ENCODE results near the gene PCBD2.
A peak's percentile ranks its signal among the peaks of the same experiment; 100 is the strongest.
"Not testable (repeated sequence)": the region's sequence is repeated elsewhere in the genome, so short reads cannot be mapped to it uniquely, and the experiment has no call there.

Gene PCBD2

DNA sequence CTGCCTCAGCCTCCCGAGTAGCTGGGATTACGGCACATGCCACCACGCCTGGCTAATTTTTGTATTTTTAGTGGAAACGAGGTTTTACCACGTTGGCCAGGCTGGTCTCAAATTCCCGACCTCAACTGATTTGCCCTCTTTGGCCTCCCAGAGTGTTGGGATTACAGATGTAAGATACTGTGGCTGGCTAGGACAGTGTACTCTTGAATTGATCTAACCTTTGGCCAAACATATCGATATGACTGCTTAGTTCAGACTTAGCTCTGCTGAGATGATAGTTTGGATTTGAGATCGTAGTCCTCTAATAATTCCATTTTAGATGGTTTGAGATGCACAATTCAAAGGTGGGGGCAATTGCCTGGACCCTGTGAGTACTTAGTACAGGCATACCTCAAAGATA, 15.6 kb upstream of the PCBD2 start:
- Mint-ChIP-seq H3K4me3 (no peak overlapping the region), H3K27me3 (no peaks in the 10 kb centered on the region), H3K4me1 (peaks cover 16% of the 10 kb centered on the region), H3K27ac (no peak overlapping the region), H3K9me3 (no peaks in the 10 kb centered on the region), H3K36me3 (peaks cover 39% of the 10 kb centered on the region)
- DNase-seq (ENCODE audit: low spot score in 2 of 2) (no peak), ATAC-seq (ENCODE audit: low read depth) (no peak)

DNA sequence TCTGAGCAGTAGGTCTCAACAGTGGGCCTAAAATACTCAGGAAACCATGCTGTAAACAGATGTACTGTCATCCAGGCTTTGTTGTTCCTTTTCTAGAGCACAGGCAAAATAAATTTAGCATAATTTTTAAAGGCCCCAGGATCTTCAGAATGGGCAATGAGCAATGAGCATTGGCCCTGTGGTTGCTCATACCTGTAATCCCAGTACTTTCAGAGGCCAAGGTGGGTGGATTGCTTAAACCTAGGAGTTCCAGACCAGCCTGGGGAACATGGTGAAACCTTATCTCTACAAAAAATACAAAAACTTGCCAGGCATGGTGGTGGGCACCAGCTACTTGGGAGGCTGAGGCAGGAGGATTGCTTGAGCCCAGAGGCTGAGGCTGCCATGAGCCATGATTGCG, 13.5 kb upstream of the PCBD2 start:
- ATAC-seq (ENCODE audit: low read depth) = no peak
- Mint-ChIP-seq H3K27me3 (no peaks in the 10 kb centered on the region), H3K36me3 (peaks cover 39% of the 10 kb centered on the region), H3K4me1 (peaks cover 12% of the 10 kb centered on the region), H3K9me3 (no peaks in the 10 kb centered on the region), H3K4me3 (no peak overlapping the region), H3K27ac (no peak overlapping the region)
- no peak for DNase-seq (ENCODE audit: low spot score in 2 of 2)

DNA sequence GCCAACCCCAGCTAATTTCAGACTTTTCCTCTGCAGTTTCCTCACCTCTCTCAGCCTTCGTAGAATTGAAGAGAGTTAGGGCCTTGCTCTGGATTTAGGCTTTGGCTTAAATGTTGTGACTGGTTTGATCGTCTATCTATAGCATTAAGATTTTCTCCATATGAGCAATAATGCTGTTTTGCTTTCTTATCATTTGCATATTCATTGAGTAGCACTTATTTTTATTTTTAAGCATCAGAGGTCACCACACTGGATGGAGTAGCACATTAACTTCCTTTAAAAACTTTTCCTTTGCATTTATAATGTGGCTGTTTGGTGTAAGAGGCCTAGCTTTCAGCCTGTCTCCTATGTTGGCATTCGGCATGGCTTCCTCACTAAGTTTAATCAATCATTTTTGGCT, 12.6 kb upstream of the PCBD2 start:
- Mint-ChIP-seq H3K4me1 (peaks cover 12% of the 10 kb centered on the region), H3K27ac (peak overlapping the region; percentile 35), H3K27me3 (no peaks in the 10 kb centered on the region), H3K9me3 (no peaks in the 10 kb centered on the region), H3K36me3 (peaks cover 39% of the 10 kb centered on the region), H3K4me3 (no peak overlapping the region)
- DNase-seq (ENCODE audit: low spot score in 2 of 2) = no peak
- no peak for ATAC-seq (ENCODE audit: low read depth)

DNA sequence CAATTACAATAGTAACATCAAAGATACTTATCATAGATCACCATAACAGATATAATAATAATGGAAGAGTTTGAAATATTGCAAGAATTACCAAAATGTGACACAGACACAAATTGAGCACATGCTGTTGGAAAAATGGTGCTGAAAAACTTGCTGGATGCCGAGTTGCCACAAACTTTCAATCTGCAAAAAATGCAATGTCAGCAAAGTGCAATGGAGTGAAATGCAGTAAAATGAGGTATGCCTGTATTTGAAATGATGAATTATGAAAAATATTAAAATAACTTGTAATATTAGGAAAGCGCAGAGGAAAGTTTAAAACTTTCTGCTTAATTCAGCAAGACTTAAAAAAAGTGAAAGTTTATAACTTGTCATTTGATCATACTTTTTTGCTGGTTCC, 12.0 kb upstream of the PCBD2 start:
- Mint-ChIP-seq H3K27me3 (no peaks in the 10 kb centered on the region), H3K9me3 (no peaks in the 10 kb centered on the region), H3K36me3 (peaks cover 34% of the 10 kb centered on the region), H3K4me3 (no peak overlapping the region), H3K4me1 (peaks cover 12% of the 10 kb centered on the region), H3K27ac (peak overlapping the region; percentile 35)
- DNase-seq (ENCODE audit: low spot score in 2 of 2) (no peak), ATAC-seq (ENCODE audit: low read depth) (no peak)

GRCh38 chr5:134893748-134894505, 11.0 kb upstream of the PCBD2 start:
- Mint-ChIP-seq H3K9me3 (no peaks in the 10 kb centered on the region), H3K27me3 (no peaks in the 10 kb centered on the region), H3K4me1 (peaks cover 12% of the 10 kb centered on the region), H3K27ac (peak overlapping the region; percentile 4), H3K36me3 (peaks cover 37% of the 10 kb centered on the region), H3K4me3 (no peak overlapping the region)
- DNase-seq (ENCODE audit: low spot score in 2 of 2) (no peak), ATAC-seq (ENCODE audit: low read depth) (no peak)

- Mint-ChIP-seq H3K9me3 (no peaks in the 10 kb centered on the region), H3K27ac (peak overlapping the region; percentile 96), H3K27me3 (no peaks in the 10 kb centered on the region), H3K4me1 (peaks cover 12% of the 10 kb centered on the region), H3K36me3 (peaks cover 10% of the 10 kb centered on the region), H3K4me3 (peak overlapping the region; percentile 63)
- DNase-seq (ENCODE audit: low spot score in 2 of 2) = peak; percentile 28 to 59
- peak; percentile 61 for ATAC-seq (ENCODE audit: low read depth)
Measured at GRCh38 chr5:134902071-134902801, 2.7 kb upstream of the PCBD2 start.

DNA sequence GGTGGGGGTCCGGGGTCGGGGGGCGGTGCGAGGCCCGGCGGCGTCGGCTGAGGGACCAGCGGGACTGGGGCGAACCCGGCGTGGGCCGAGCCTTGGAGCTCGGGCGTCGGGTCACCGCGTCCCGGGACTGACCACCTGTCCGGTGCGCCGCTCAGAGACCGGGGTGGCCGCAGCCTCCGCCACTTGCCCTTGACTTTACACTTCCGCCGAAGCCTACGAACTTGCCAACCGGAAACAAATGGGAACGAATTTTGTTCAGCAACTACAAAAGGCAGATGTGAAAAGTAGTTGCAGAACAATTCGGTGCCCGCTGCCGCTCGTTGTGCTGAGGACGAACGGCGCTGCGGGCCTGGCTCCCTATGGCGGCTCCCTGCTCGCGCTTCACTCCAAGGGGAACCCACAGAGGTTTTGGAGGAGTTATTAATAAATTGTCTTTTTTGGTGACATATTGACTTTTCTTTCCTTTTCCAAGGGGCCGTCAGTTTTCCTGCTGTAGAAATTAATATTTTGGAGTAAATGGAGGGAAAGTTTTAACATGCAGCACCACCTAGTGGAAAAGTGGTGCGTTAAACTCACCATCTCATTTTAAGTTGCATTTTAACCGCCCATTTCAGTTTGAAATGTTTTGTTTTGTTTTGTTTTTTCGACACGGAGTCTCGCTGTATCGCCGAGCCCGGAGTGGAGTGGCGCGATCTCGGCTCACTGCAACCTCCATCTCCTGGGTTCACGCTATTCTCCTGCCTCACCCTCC, 490 bp downstream of the PCBD2 start:
- H3K36me3 Mint-ChIP-seq = peaks cover 2% of the 10 kb centered on the region
- peak overlapping the region; percentile 96 for H3K4me3 Mint-ChIP-seq
- DNase-seq (ENCODE audit: low spot score in 2 of 2) = peak; percentile 51 to 71
- H3K9me3 Mint-ChIP-seq = no peaks in the 10 kb centered on the region
- no peaks in the 10 kb centered on the region for H3K27me3 Mint-ChIP-seq
- peaks cover 12% of the 10 kb centered on the region for H3K4me1 Mint-ChIP-seq
- peak overlapping the region; percentile 99 for H3K27ac Mint-ChIP-seq
- ATAC-seq (ENCODE audit: low read depth) = peak; percentile 18

DNA sequence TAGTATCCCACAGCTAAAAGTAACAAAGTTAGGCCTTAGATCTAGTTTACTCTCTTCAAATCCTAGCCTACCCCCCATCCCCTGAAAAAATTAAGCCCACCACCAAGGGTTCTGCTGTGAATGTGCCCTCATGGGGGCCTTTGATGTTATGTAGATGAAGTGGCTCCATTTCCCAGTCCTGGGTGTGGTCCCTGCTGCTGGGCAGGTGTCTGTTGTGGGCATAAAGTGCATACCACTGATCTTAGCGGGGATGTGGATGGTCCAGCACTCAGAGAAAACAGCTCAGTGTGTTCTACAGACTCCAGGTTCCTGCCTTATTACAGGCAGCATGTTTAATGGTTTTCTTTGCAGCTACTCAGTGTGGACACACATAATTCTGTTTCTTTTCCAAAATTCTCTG, 1.9 kb downstream of the PCBD2 start:
- DNase-seq (ENCODE audit: low spot score in 2 of 2) = no peak
- H3K4me1 Mint-ChIP-seq = peaks cover 9% of the 10 kb centered on the region
- no peak overlapping the region for H3K4me3 Mint-ChIP-seq
- peak overlapping the region; percentile 99 for H3K27ac Mint-ChIP-seq
- H3K9me3 Mint-ChIP-seq = no peaks in the 10 kb centered on the region
- ATAC-seq (ENCODE audit: low read depth) = no peak
- H3K27me3 Mint-ChIP-seq = no peaks in the 10 kb centered on the region
- H3K36me3 Mint-ChIP-seq = peaks cover 4% of the 10 kb centered on the region

GRCh38 chr5:134910752-134911151, 5.8 kb downstream of the PCBD2 start:
- not testable (repeated sequence) for H3K27ac Mint-ChIP-seq; ATAC-seq (ENCODE audit: low read depth); H3K27me3 Mint-ChIP-seq; H3K4me3 Mint-ChIP-seq; H3K9me3 Mint-ChIP-seq; DNase-seq (ENCODE audit: low spot score in 2 of 2); H3K4me1 Mint-ChIP-seq; H3K36me3 Mint-ChIP-seq

- no peaks in the 10 kb centered on the region for H3K9me3 Mint-ChIP-seq
- DNase-seq (ENCODE audit: low spot score in 2 of 2) = no peak
- no peak overlapping the region for H3K27ac Mint-ChIP-seq
- H3K4me3 Mint-ChIP-seq = no peak overlapping the region
- H3K4me1 Mint-ChIP-seq = no peaks in the 10 kb centered on the region
- no peaks in the 10 kb centered on the region for H3K27me3 Mint-ChIP-seq
- peaks cover 9% of the 10 kb centered on the region for H3K36me3 Mint-ChIP-seq
- no peak for ATAC-seq (ENCODE audit: low read depth)
Measured at GRCh38 chr5:134911285-134912206, 6.6 kb downstream of the PCBD2 start.

GRCh38 chr5:134913254-134913653, 8.3 kb downstream of the PCBD2 start:
- ATAC-seq (ENCODE audit: low read depth) (no peak), DNase-seq (ENCODE audit: low spot score in 2 of 2) (no peak)
- Mint-ChIP-seq H3K4me3 (no peak overlapping the region), H3K4me1 (peaks cover 6% of the 10 kb centered on the region), H3K36me3 (peaks cover 9% of the 10 kb centered on the region), H3K27me3 (no peaks in the 10 kb centered on the region), H3K27ac (no peak overlapping the region), H3K9me3 (no peaks in the 10 kb centered on the region)

- Mint-ChIP-seq H3K36me3 (peaks cover 9% of the 10 kb centered on the region), H3K27me3 (no peaks in the 10 kb centered on the region), H3K9me3 (no peaks in the 10 kb centered on the region), H3K4me1 (peaks cover 6% of the 10 kb centered on the region), H3K4me3 (no peak overlapping the region), H3K27ac (no peak overlapping the region)
- ATAC-seq (ENCODE audit: low read depth) (no peak), DNase-seq (ENCODE audit: low spot score in 2 of 2) (no peak)
Measured at GRCh38 chr5:134913795-134914194, 8.9 kb downstream of the PCBD2 start.

DNA sequence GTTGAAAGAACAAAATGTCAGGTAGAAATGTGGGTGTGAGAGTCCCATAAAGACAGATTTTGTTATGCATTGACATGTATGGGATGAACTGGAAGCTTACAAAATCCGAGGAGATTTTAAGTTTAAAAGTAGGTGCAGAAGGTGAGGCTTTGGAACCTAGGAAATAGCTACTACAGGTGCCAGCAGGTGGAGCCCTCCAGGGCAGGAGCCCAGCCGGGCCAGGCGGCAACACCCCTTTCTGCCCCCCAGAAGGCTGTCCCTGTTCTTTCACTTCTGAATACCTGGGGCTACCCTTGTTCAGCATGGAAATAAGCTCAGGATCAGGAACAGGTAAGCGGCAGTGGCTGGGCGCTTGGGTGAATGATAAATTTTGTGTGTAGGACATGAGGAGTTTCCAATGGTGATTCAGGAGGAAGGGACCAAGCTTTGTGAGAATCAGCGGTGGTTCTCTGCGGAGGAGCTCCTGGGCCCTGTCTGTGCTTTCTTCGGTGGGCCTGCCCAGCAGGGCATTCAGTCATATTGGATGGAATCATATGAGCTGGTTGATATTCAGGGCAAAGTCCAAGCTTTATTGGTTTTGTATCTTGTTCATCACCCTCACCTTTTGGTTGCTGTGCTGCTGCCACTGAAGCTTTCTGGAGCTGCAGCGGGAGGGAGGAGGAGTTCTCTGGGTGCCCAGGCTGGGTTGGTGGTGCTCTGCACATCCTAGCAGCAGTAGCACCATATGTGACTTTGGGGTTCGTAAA, 12.3 kb downstream of the PCBD2 start:
- peaks cover 6% of the 10 kb centered on the region for H3K4me1 Mint-ChIP-seq
- H3K27ac Mint-ChIP-seq = no peak overlapping the region
- DNase-seq (ENCODE audit: low spot score in 2 of 2) = no peak
- H3K36me3 Mint-ChIP-seq = peaks cover 8% of the 10 kb centered on the region
- ATAC-seq (ENCODE audit: low read depth) = no peak
- H3K27me3 Mint-ChIP-seq = no peaks in the 10 kb centered on the region
- no peaks in the 10 kb centered on the region for H3K9me3 Mint-ChIP-seq
- no peak overlapping the region for H3K4me3 Mint-ChIP-seq
